T-helper 2 cell treated with Interferon-gamma antibody and Interleukin-4, amounts not matched to agents 100 ng/mL and 5 ng/mL, for 36 hours (primary cell): ENCODE results near the gene LASP1. TPM values are rescaled to one million over a fixed set of nuclear protein-coding genes. Genes with fewer than 3 reads are reported as not detected.

Source experiments
- intact Hi-C: fragments of 100-400 bp; cut with micrococcal nuclease; formaldehyde crosslinking; loops from one replicate; pipeline ENCODE4 v1.15.1; 2023
- total RNA-seq: library from RNA; stranded (reverse); gene quantifications from 2 replicates; pipeline ENCODE4 v1.2.3, GENCODE V29; 2022

LASP1 gene
- total RNA-seq, 1 donor from 2014 or later: 166 TPM

- intact Hi-C loops: loop anchor here (1.0 to 2.0 kb wide), 4 partner anchors 16 to 166 kb away; partner anchors contain the start of genes CWC25, PSMB3 and RPL23
These were observed 887 bp upstream of the LASP1 start for GRCh38 chr17:38868817-38869525.

- intact Hi-C loops: loop anchor here (1.0 kb wide), 2 partner anchors 28 to 283 kb away; no protein-coding TSS in a partner anchor
These were observed 654 bp downstream of the LASP1 start for GRCh38 chr17:38870259-38871165.

GRCh38 chr17:38871247-38872015 lies 1.6 kb downstream of the LASP1 start:
- intact Hi-C loops: loop anchor here (1.0 kb wide), 1 partner anchor 27 kb away; no protein-coding TSS in a partner anchor

GRCh38 chr17:38872027-38872511 lies 2.2 kb downstream of the LASP1 start:
- intact Hi-C loops: no loop called here

GRCh38 chr17:38872671-38873385 lies 3.0 kb downstream of the LASP1 start:
- intact Hi-C loops: no loop called here

- intact Hi-C loops: no loop called here
These were observed 4.0 kb downstream of the LASP1 start for GRCh38 chr17:38873640-38874380.

GRCh38 chr17:38874505-38875400 lies 4.9 kb downstream of the LASP1 start:
- intact Hi-C loops: no loop called here

GRCh38 chr17:38875477-38876075 lies 5.7 kb downstream of the LASP1 start:
- intact Hi-C loops: no loop called here

- intact Hi-C loops: no loop called here
These were observed 7.4 kb downstream of the LASP1 start for GRCh38 chr17:38877130-38877851.

GRCh38 chr17:38879878-38880665 lies 10.2 kb downstream of the LASP1 start:
- intact Hi-C loops: loop anchor here (10.0 kb wide), 1 partner anchor 85 kb away; the partner anchor contains the start of gene FBXO47

GRCh38 chr17:38881600-38882191 lies 11.8 kb downstream of the LASP1 start:
- intact Hi-C loops: loop anchor here (10.0 kb wide), 1 partner anchor 83 kb away; the partner anchor contains the start of gene FBXO47

- intact Hi-C loops: loop anchor here (10.0 kb wide), 1 partner anchor 82 kb away; the partner anchor contains the start of gene FBXO47
These were observed 13.0 kb downstream of the LASP1 start for GRCh38 chr17:38882870-38883269.

- intact Hi-C loops: loop anchor here (10.0 kb wide), 1 partner anchor 81 kb away; the partner anchor contains the start of gene FBXO47
These were observed 14.0 kb downstream of the LASP1 start for GRCh38 chr17:38883592-38884526.

- intact Hi-C loops: loop anchor here (10.0 kb wide), 1 partner anchor 80 kb away; the partner anchor contains the start of gene FBXO47
These were observed 15.3 kb downstream of the LASP1 start for GRCh38 chr17:38885044-38885727.
